GM12892 (cell line): ENCODE data around the gene SRPRA.

ENCODE experiments used
- POLR2A ChIP-seq: IDR thresholded peaks from 2 replicates; pipeline ENCODE4 v1.6.1; 2011; ENCODE audit warnings: low read depth, low read length, control low read depth
- POLR2AphosphoS5 ChIP-seq: IDR thresholded peaks from 2 replicates; pipeline ENCODE4 v1.6.1; 2011; ENCODE audit warnings: low read depth, low read length, control low read depth

GRCh38 chr11:126265811-126266210 is 2.9 kb downstream of the SRPRA start:
- TF ChIP-seq POLR2A = no peak; the same call in none of the 2 replicates
- TF ChIP-seq POLR2AphosphoS5 = peak; percentile 26; the same call in 1 of the 2 replicates
